HEK293 (cell line): ENCODE measurements around the gene HOXB8.

Experiments
- KLF7 ChIP-seq: fragments of 450-650 bp; formaldehyde crosslinking; IDR thresholded peaks from 2 replicates; pipeline ENCODE4 v1.5.1; 2016; ENCODE audit warnings: missing biosample characterization, missing genetic modification characterization, borderline replicate concordance
- KLF8 ChIP-seq: fragments of 450-650 bp; formaldehyde crosslinking; IDR thresholded peaks from 2 replicates; pipeline ENCODE4 v1.5.1; 2016; ENCODE audit warnings: missing biosample characterization, missing genetic modification characterization
- PRDM4 ChIP-seq: fragments of 450-650 bp; formaldehyde crosslinking; IDR thresholded peaks from 2 replicates; pipeline ENCODE4 v1.5.1; 2017; ENCODE audit warnings: missing biosample characterization, missing genetic modification characterization
- YY1 ChIP-seq: fragments of 450-650 bp; formaldehyde crosslinking; IDR thresholded peaks from 2 replicates; pipeline ENCODE4 v1.5.1; 2018; ENCODE audit warnings: missing biosample characterization, missing genetic modification characterization
- ZBTB11 ChIP-seq: fragments of 450-650 bp; formaldehyde crosslinking; conservative IDR thresholded peaks from 2 replicates; pipeline ENCODE4 v1.5.1; 2016; ENCODE audit warnings: low read depth, missing biosample characterization, missing genetic modification characterization
- ZFHX2 ChIP-seq: fragments of 450-650 bp; formaldehyde crosslinking; conservative IDR thresholded peaks from 2 replicates; pipeline ENCODE4 v1.5.1; 2016; ENCODE audit warnings: missing biosample characterization, missing genetic modification characterization
- ZNF112 ChIP-seq: fragments of 450-650 bp; formaldehyde crosslinking; IDR thresholded peaks from 2 replicates; pipeline ENCODE4 v1.5.0; 2017; ENCODE audit warnings: missing biosample characterization, missing genetic modification characterization
- ZNF133 ChIP-seq: fragments of 450-650 bp; formaldehyde crosslinking; IDR thresholded peaks from 2 replicates; pipeline ENCODE4 v1.5.1; 2016; ENCODE audit warnings: missing biosample characterization, missing genetic modification characterization
- ZNF2 ChIP-seq: fragments of 450-650 bp; formaldehyde crosslinking; IDR thresholded peaks from 2 replicates; pipeline ENCODE4 v1.5.1; 2016; ENCODE audit warnings: missing biosample characterization, missing genetic modification characterization
- ZNF202 ChIP-seq: fragments of 450-650 bp; formaldehyde crosslinking; IDR thresholded peaks from 2 replicates; pipeline ENCODE4 v1.5.1; 2016; ENCODE audit warnings: missing biosample characterization, missing genetic modification characterization, borderline replicate concordance
- ZNF223 ChIP-seq: fragments of 450-650 bp; formaldehyde crosslinking; IDR thresholded peaks from 2 replicates; pipeline ENCODE4 v1.5.1; 2016; ENCODE audit warnings: missing biosample characterization, missing genetic modification characterization
- ZNF24 ChIP-seq: fragments of 450-650 bp; formaldehyde crosslinking; IDR thresholded peaks from 2 replicates; pipeline ENCODE4 v1.5.1; 2016; ENCODE audit warnings: missing biosample characterization, missing genetic modification characterization
- ZNF311 ChIP-seq: fragments of 450-650 bp; formaldehyde crosslinking; IDR thresholded peaks from 2 replicates; pipeline ENCODE4 v1.5.1; 2017; ENCODE audit warnings: missing biosample characterization, missing genetic modification characterization, borderline replicate concordance
- ZNF350 ChIP-seq: fragments of 450-650 bp; formaldehyde crosslinking; IDR thresholded peaks from 2 replicates; pipeline ENCODE4 v1.5.0; 2017; ENCODE audit warnings: missing biosample characterization, mild to moderate bottlenecking, missing genetic modification characterization
- ZNF354C ChIP-seq: fragments of 450-650 bp; formaldehyde crosslinking; IDR thresholded peaks from 2 replicates; pipeline ENCODE4 v1.5.1; 2016; ENCODE audit warnings: missing biosample characterization, missing genetic modification characterization, low read depth, borderline replicate concordance
- ZNF366 ChIP-seq: fragments of 450-650 bp; formaldehyde crosslinking; conservative IDR thresholded peaks from 2 replicates; pipeline ENCODE4 v1.5.1; 2016; ENCODE audit warnings: missing biosample characterization, missing genetic modification characterization
- ZNF37A ChIP-seq: fragments of 450-650 bp; IDR thresholded peaks from 2 replicates; pipeline ENCODE4 v1.5.1; 2018; ENCODE audit warnings: missing biosample characterization, missing genetic modification characterization
- ZNF394 ChIP-seq: fragments of 450-650 bp; formaldehyde crosslinking; IDR thresholded peaks from 2 replicates; pipeline ENCODE4 v1.5.1; 2016; ENCODE audit warnings: missing biosample characterization, missing genetic modification characterization, mild to moderate bottlenecking, moderate library complexity, borderline replicate concordance
- ZNF416 ChIP-seq: fragments of 450-650 bp; formaldehyde crosslinking; IDR thresholded peaks from 2 replicates; pipeline ENCODE4 v1.5.1; 2016; ENCODE audit warnings: missing biosample characterization, missing genetic modification characterization
- ZNF433 ChIP-seq: fragments of 450-650 bp; formaldehyde crosslinking; IDR thresholded peaks from 2 replicates; pipeline ENCODE4 v1.5.1; 2016; ENCODE audit warnings: missing biosample characterization, missing genetic modification characterization, low read depth
- ZNF610 ChIP-seq: fragments of 450-650 bp; formaldehyde crosslinking; IDR thresholded peaks from 2 replicates; pipeline ENCODE4 v1.5.1; 2016; ENCODE audit warnings: missing biosample characterization, missing genetic modification characterization, borderline replicate concordance
- ZNF707 ChIP-seq: fragments of 450-650 bp; formaldehyde crosslinking; IDR thresholded peaks from 2 replicates; pipeline ENCODE4 v1.5.1; 2016; ENCODE audit warnings: missing biosample characterization, missing genetic modification characterization
- ZNF830 ChIP-seq: fragments of 450-650 bp; IDR thresholded peaks from 2 replicates; pipeline ENCODE4 v1.5.0; 2018; ENCODE audit warnings: missing biosample characterization, missing genetic modification characterization, low read depth, mild to moderate bottlenecking, moderate library complexity
- ZXDB ChIP-seq: fragments of 450-650 bp; formaldehyde crosslinking; IDR thresholded peaks from 2 replicates; pipeline ENCODE4 v1.5.1; 2016; ENCODE audit warnings: missing biosample characterization, missing genetic modification characterization
- TF ChIP-seq, protein P1 (sequence below): fragments of 450-650 bp; formaldehyde crosslinking; IDR thresholded peaks from 2 replicates; pipeline ENCODE4 v1.5.1; 2017; ENCODE audit warnings: missing biosample characterization, missing genetic modification characterization
- TF ChIP-seq, protein P2 (sequence below): fragments of 450-650 bp; formaldehyde crosslinking; IDR thresholded peaks from 2 replicates; pipeline ENCODE4 v1.5.1; 2016; ENCODE audit warnings: missing biosample characterization, missing genetic modification characterization
- TF ChIP-seq, protein P3 (sequence below): fragments of 450-650 bp; formaldehyde crosslinking; IDR thresholded peaks from 2 replicates; pipeline ENCODE4; 2016; ENCODE audit warnings: missing biosample characterization, missing genetic modification characterization

The HOXB8 gene

GRCh38 chr17:48597778-48598631 is 17.1 kb downstream of the HOXB8 start (continued):
- peak; percentile 57; the same call in 1 of the 2 replicates for TF ChIP-seq ZXDB (tag by site-specific recombination)
- TF ChIP-seq ZNF112 (tag by site-specific recombination): no peak
- TF ChIP-seq, protein P1, sequence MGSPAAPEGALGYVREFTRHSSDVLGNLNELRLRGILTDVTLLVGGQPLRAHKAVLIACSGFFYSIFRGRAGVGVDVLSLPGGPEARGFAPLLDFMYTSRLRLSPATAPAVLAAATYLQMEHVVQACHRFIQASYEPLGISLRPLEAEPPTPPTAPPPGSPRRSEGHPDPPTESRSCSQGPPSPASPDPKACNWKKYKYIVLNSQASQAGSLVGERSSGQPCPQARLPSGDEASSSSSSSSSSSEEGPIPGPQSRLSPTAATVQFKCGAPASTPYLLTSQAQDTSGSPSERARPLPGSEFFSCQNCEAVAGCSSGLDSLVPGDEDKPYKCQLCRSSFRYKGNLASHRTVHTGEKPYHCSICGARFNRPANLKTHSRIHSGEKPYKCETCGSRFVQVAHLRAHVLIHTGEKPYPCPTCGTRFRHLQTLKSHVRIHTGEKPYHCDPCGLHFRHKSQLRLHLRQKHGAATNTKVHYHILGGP (tag by site-specific recombination): no peak
- TF ChIP-seq ZBTB11 (tag by site-specific recombination): no peak
- no peak for TF ChIP-seq ZNF202
- peak; percentile 86 for TF ChIP-seq ZNF610 (tag by site-specific recombination)
- TF ChIP-seq, protein P2, sequence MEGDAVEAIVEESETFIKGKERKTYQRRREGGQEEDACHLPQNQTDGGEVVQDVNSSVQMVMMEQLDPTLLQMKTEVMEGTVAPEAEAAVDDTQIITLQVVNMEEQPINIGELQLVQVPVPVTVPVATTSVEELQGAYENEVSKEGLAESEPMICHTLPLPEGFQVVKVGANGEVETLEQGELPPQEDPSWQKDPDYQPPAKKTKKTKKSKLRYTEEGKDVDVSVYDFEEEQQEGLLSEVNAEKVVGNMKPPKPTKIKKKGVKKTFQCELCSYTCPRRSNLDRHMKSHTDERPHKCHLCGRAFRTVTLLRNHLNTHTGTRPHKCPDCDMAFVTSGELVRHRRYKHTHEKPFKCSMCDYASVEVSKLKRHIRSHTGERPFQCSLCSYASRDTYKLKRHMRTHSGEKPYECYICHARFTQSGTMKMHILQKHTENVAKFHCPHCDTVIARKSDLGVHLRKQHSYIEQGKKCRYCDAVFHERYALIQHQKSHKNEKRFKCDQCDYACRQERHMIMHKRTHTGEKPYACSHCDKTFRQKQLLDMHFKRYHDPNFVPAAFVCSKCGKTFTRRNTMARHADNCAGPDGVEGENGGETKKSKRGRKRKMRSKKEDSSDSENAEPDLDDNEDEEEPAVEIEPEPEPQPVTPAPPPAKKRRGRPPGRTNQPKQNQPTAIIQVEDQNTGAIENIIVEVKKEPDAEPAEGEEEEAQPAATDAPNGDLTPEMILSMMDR (tag by site-specific recombination): peak; percentile 57; the same call in 1 of the 2 replicates
- peak; percentile 73; the same call in 1 of the 2 replicates for TF ChIP-seq ZNF707 (tag by site-specific recombination)
- TF ChIP-seq, protein P3, sequence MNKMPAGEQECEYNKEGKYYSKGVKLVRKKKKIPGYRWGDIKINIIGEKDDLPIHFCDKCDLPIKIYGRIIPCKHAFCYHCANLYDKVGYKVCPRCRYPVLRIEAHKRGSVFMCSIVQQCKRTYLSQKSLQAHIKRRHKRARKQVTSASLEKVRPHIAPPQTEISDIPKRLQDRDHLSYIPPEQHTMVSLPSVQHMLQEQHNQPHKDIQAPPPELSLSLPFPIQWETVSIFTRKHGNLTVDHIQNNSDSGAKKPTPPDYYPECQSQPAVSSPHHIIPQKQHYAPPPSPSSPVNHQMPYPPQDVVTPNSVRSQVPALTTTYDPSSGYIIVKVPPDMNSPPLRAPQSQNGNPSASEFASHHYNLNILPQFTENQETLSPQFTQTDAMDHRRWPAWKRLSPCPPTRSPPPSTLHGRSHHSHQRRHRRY (tag by site-specific recombination): 0 out of 2 replicates have a peak, but pooled peaks have one; percentile 9
- TF ChIP-seq YY1 (tag by site-specific recombination): no peak
- peak; percentile 42 for TF ChIP-seq PRDM4 (tag by site-specific recombination)
- no peak for TF ChIP-seq ZNF133
- TF ChIP-seq ZNF433: no peak
- peak; percentile 21; the same call in 1 of the 2 replicates for TF ChIP-seq KLF7 (tag by site-specific recombination)
- no peak for TF ChIP-seq ZNF223 (tag by site-specific recombination)
- no peak for TF ChIP-seq ZNF311
- TF ChIP-seq KLF8 (tag by site-specific recombination): peak; percentile 64; the same call in 1 of the 2 replicates
- TF ChIP-seq ZNF830: no peak
- no peak for TF ChIP-seq ZNF350 (tag by site-specific recombination)
- no peak for TF ChIP-seq ZNF354C (tag by site-specific recombination)
- no peak for TF ChIP-seq ZNF24 (tag by site-specific recombination)
- no peak for TF ChIP-seq ZNF37A (tag by site-specific recombination)
- peak; percentile 30; the same call in 1 of the 2 replicates for TF ChIP-seq ZNF366 (tag by site-specific recombination)
- TF ChIP-seq ZNF2: peak; percentile 56
- no peak for TF ChIP-seq ZNF394 (tag by site-specific recombination)
- TF ChIP-seq ZNF416 (tag by site-specific recombination): no peak
- TF ChIP-seq ZFHX2 (tag by site-specific recombination): peak; percentile 76
